ELR (cell line): ENCODE measurements around the gene AMH.
A peak's percentile ranks its signal among the peaks of the same experiment; 100 is the strongest.

Experiments
- DNase-seq: peaks from one replicate; pipeline ENCODE4 v3.0.0-alpha.2; 2015; ENCODE audit warnings: low read depth

The AMH gene

DNA sequence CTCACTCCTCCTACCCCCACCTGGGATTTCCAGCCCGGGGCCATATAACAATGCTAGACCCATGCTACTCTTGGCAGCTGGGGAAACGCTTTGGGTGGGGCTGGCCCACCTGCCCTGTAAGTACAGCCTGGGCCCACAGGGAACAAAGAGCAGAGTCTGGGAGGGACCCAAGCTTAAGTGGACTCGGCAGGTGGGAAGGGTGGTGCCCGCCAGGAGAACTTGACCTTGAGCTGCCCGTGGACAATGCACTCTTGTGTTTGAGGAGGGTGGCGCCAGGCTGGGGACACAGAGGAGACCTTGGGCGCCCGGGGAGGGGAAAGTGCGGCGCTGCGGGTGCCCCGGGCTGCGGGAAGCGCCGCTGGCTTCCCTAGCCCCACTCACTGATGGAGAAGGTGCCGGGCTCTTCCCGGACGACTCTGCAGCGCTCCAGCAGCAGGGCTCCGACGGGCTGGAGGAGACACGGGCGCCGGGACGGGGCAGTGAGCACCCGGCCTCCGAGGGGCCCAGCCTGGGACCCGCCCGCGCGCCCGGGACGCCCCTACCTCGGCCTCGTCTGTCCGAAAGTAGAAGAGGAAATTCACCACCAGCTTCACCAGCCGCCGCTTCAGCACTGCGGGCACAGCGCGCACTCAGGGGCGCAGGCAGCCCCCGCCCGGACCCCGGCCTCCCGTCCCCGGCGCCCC lies 13.6 kb upstream of the AMH start:
- peak; percentile 38 for DNase-seq

DNA sequence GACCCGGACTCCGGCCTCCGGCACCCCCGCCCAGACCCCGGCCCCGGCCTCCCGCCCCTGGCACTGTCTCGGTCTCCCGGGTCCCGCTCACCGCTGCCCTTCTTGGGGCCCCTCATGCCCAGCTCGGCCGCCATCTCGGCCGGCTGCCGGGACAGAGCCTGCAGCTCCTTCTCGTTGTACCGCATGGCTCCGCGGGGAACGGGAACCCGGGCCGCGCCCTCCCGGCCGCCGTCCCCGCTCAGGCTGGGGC lies 13.1 kb upstream of the AMH start:
- DNase-seq = no peak

DNA sequence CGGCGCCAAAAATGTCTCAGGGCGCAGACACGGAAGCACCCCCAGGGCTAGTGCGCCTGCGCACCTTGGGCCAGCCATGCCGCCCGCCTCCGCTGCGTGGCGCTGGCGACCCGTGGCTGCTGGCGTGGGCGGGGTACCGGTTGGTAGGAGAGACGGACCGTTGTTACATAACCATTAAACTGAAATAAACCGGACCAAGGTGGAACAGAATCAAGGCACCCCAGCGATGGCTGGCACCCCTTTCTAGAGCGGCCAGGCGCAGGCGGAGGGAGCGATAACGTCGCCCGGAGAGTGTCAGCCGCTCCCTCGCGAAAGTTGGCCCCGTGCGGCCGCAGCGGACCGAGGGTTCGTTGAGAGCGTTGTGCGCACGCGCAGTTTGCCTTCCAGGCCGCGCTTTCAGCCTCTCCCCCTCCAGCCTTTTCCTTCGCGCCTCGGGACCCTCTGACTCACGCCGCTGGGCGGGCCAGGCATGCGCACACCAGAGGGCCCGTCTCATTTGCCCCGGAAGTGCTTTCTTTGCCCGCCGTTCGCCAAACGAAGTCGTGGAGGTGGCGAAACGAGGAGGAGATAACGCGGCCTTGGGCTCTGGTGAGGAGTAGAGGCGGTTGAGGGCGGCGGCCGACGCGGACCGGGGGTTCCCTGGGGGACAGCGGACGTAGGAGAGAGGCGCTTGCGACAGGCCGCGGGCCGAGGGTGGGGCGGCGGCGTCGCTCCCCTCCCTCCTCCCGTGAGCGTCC lies 12.6 kb upstream of the AMH start, which contains the start of the genes PLEKHJ1 and SF3A2:
PLEKHJ1 (minus strand) TSS at position 16 of the 737 bp plus-strand sequence. CDS start 81 bp downstream, outside the sequence.
SF3A2 (plus strand) TSS at position 511 of the 737 bp plus-strand sequence. CDS start 6,595 bp downstream, outside the sequence.
- peak; percentile 98 for DNase-seq

DNA sequence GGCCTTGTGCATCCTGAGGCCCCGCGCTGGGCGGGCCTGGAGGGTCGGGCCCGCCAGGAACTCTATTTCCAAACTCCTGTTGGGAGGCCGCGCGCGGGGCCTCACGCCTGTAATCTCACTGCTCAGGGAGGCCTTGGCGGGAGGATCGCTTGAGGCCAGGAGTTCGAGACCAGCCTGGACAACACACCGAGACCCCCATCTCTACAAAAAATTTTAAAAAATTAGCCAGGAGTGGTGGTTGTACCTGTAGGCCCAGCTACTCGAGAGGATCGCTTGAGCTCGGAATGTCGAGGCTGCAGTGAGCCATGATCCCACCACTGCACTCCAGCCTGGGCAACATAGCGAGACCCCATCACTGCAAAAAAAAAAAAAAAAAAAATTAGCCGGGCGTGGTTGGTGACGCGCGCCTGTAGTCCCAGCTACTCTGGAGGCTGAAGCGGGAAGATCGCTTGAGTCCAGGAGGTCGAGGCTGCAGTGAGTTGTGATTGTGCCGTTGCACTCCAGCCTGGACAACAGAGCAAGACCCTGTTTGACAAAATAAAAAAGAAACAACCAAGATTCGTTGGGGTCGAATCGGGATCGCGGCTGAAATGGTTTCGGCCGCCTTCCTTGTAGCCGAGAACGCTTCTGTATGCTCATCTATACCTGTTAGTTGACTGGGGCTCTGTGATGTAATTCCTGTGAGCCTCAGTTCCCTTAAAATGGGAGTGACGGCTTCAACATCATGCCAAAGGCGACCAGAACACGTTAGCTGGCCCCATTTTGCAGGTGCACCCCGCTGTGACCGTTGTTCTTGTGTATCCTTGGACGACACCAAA lies 11.9 kb upstream of the AMH start:
- peak; percentile 40 for DNase-seq

DNA sequence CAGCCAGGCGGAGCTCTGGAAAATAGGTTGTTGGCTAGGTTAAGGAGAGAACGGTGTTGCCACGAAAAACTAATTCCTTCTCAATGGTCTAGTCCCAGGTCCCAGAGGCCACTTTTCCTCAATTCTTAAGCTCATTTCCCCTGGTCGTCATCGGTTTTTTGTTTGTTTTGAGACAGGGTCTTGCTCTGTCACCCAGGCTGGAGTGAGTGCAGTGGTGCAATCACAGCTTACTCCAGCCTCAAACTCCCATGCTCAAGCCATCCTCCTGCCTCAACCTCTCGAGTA lies 11.3 kb upstream of the AMH start:
- DNase-seq = no peak

DNA sequence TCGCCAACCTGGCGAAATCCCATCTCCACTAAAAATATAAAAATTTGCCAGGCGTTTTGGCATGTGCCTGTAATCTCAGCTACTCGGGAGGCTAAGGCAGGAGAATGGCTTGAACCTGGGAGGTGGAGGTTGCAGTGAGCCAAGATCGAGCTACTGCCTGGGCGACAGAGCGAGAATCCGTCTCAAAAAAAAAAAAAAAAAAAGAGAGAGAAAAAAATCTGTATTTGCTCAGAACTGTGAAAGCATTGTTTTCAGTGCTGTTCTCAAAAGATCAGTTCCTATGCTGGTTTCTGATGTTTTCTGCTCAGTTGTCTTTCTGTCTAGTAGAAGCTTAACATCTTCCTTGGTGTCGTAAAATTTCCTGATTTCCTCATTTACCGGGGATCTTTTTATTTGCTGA lies 9.9 kb upstream of the AMH start:
- no peak for DNase-seq

DNA sequence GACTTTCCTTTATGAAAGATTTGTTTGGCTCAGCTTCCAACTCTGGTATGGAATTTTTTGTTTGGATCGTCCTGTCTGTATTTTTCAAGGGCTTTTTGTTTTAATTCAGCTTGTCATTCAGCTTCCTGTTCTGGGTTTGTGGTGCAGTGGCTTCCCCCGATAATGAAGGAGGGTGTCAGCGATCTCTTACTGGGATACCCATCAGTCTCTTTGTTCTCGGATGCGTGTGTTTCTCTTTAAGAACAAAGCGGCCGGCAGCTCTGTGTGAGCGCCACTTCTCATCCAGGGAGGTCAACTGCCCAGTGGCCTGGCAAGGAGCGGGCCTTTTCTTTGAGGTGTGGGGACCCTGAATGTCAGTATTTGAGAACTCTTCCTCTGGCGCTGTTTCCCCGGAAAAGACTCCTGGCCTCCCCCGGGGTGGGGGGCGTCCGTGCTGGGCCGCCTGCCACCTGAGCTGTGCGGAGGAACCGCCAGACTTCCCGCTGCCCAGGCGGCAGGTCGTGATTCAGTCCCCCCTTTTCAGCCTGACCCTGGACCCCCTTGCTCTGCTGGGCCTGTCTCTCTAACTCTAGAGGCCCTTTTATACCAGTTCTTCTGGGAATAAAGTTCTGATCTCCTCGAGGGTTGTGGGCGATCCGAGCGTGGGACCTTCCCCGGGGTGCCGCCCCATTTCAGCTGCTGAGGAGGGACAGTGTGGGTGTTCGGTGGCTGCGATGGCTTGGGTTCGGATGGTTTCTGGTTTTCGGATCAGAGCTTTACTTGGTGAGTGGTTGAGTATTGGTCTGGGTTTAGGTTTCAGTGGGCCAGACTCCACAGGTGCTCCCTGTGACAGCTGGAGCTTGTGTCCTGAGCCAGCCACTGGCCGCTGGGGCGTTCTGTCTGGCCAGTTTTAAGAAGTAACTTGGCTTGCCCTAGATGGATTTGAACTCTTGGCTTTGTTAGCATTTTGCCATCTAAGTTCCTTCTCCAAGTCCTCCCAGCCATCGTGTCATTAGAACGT lies 9.1 kb upstream of the AMH start:
- DNase-seq = peak; percentile 51

DNA sequence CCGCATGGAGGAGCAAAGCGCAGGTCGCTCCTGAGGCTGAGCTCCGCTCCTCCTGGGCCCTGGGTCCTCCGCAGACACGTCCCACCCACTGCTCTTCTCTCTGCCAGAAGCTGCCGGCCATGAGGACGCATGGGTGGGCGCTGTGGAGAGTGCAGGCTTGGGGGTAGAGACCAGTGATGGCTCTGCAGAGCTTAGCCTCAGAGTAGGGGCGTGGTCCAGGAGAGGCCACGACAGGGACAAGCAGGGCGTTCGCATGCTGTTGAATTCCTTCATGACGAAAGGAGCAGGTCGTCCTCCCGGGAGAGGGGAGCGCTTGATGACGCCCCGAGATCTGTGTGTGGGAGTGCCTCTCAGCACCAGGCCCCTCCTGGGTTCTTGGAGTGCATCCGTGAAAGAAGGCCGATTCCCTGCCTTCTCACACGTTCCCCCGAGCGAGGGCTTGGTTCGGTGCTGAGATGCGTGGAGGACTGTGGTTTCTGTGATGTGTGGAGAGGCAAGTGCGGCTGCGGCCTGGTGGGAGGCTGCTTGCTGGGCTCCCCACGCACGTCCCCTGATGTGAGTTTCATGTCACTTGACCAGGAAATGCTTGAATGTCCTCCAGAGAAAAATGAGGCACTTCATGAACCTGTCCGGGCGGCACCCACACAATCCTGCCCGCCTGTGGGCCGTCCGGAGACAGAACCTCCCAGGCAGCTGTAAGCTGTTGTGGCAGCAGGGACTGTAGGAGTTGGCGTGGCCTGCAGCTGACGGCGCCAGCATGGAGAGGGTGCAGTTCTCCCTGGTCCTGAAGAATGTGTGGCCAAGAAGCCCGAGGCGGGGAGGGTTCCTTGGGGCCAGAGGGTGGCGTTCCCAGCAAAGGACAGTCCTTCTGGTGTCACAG lies 8.0 kb upstream of the AMH start:
- DNase-seq = no peak

DNA sequence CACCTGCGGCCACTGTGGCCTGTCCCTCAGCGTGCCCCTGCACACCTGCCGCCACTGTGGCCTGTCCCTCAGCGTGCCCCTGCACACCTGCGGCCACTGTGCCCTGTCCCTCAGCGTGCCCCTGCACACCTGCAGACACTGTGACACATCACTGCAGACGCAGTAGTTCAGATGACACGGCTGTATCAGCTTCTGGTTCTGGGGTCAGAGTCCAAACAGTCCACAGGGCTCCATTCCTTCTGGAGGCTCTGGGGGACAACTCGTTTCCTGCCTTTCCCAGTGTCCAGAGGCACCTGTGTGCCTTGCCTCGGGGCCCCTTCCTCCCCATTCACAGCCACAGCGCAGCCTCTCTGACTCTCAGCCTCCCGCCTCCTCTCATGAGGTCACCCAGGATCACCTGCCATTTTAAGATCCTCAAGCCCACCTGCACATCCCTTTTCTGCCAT lies 7.0 kb upstream of the AMH start:
- DNase-seq = no peak

DNA sequence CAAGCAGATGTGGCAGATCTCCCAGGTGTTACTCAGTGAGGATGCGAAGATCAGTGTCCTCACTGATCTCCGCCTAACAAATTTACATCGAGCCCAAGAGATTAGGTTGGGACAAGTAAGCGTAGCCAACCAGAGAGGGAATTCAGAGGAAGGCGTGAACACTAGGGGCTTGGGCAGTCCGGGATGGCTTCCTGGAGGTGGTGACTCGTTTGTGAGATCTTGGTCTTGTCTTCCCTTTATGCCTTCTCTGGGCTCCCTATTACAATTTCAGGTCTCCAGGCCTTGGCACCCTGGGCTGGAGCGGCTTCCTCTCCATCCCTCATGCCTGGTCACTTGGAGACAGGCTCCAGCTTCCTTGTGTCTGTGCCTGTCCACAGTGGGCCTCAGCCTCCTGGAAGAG lies 6.3 kb upstream of the AMH start:
- DNase-seq = no peak

DNA sequence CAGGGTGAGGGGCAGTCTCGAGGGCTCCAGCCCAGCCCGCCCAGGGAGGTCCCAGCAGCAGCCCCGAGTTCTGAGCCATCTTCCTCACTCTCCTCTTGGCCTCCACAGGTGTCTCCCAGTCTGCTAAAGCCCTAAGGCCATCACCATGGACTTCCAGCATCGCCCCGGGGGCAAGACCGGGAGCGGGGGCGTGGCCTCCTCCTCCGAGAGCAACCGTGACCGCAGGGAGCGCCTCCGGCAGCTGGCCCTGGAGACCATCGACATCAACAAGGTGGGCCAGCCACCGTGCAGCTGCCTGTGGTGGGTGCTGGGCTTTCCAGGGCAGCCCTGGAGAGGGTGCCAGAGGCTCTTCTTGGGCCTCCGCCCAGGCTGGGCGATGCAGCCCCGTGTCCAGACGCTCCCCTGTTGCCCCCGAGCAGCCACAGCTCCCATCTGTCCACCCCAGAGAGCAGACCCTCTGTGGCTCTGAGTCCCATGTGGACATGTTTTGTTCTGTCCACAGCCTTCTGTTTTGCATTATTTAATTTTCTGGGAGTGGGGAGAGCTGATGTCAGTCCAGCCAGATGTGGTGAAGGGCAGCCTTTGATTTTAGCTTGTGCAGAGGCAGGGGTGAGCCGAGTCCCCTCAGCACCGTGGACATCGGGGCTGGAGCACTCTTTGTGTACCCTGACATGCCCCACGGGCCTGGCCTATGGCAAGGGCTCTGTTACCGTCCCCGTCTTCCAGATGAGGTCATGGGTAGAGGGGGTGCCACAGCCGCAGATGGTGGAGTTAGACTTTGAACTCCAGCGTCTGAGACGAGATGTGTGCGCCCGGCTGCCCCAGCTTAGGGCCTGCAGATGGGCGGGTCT lies 5.6 kb upstream of the AMH start:
- DNase-seq = no peak

DNA sequence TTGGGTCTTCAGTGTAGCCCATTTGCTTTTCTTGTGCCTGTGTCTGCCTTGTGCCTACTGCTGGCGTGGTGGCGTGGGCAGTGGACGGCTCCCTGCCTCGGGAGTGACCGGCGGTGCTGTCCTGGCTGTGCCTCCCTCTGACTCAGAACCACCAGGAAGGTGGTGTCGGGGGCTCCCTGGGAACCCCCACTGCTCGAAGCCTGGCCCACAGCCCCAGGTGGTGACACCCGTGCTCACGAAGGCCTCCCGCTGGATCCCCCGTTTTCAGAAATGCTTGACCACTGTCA lies 5.1 kb upstream of the AMH start:
- DNase-seq = no peak

DNA sequence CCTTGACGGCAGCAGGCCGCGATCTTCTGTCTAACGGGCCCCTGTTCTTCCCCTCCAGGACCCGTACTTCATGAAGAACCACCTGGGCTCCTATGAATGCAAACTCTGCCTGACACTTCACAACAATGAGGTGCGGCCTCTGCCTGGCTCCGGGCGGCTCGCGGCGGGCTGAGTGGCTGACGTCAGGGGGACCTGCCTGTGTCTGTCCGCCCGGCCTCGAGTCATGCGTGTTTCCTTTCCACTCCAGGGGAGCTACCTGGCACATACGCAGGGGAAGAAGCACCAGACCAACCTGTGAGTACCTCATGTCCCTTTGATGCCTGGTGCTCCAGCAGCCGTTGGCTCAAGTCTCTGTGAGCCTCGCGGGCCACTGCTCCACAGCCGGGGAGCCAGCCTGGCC lies 4.6 kb upstream of the AMH start:
- no peak for DNase-seq

DNA sequence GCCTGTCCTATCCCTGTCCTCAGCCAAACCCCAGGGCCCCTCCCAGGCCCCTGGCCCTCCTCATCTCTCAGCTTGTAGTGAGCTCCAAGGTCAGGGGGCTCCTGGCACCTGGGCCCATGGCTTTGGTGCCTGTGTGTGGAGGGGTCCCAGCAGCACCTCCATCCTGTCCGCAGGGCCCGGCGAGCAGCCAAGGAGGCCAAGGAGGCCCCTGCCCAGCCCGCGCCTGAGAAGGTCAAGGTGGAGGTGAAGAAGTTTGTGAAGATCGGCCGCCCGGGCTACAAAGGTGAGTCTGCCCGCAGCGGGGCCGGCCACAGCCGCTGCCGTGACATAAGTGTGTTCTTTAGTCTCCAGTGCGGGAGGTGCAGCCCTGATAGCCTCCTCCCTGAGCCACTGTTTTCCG lies 3.9 kb upstream of the AMH start:
- no peak for DNase-seq

DNA sequence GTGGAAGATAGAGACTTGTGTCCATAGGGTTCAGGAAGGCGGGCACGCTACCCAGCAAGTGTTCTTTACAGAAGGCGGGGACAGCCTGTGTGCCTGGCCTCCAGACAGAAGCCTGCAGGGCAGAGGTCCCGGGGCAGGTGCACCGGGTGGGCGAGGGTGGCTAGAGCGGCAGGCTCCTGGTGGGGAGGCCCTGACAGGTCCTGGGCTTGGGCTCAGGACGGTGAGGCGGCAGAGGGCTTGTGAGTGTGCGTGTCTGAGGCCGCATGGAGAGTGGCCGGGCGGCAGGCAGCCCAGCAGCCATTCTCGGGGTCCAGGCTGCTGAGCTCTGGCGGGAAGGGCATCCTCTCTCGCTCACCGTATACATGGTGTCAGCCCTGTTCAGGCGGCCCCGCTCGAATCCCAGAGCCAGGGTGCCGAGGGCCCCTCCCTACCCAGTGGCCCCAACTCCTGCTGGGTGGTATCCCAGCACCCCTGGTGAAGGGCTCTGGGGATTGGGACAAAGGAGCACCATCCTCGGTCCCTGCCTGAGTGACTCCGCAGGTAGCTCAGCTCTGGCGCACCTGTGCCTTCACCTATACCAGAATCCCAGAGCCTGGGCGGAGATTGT lies 3.0 kb upstream of the AMH start:
- no peak for DNase-seq

DNA sequence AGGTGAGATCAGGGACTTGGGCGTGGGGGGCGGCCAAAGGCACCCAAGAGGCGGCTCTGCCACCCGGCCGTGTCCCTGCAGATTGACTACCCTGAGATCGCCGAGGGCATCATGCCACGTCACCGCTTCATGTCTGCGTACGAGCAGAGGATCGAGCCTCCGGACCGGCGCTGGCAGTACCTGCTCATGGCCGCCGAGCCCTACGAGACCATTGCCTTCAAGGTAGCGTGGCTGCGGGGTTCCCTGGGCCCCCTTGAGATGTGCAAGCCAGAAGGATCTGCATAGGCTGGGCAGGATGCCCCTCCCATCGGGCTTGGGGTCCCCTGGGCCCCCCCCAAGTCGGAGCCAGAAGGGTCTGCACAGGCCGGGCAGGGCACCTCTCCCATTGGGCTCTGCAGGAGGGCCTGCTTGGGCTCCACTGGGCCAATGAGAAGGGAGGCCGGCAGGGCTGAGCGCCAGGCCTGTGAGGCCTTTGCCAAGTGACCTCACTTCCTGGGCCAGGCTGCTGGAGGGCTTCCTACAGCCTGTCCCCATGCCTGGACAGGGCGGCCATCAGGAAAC lies 2.2 kb upstream of the AMH start:
- DNase-seq = peak; percentile 73

DNA sequence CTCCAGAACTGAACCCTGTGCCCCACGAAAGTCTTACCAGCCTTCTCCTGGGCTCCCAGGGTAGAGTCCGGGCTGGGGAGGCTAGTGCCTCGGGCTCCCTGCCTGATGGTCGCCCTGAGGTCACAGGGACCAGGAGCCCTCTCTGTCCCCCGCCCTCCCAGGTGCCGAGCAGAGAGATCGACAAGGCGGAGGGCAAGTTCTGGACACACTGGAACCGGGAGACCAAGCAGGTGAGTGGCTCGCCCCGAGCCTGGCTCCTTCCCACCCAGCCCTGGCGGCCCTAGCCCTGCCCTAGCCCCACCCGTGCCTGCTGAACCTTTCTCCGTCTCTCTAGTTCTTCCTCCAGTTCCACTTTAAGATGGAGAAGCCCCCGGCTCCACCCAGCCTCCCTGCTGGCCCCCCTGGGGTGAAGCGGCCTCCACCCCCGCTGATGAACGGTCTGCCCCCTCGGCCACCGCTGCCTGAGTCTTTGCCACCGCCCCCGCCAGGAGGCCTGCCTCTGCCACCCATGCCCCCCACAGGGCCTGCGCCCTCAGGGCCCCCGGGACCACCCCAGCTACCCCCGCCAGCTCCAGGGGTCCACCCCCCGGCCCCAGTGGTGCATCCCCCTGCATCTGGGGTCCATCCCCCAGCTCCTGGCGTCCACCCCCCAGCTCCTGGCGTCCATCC lies 1.6 kb upstream of the AMH start:
- no peak for DNase-seq

DNA sequence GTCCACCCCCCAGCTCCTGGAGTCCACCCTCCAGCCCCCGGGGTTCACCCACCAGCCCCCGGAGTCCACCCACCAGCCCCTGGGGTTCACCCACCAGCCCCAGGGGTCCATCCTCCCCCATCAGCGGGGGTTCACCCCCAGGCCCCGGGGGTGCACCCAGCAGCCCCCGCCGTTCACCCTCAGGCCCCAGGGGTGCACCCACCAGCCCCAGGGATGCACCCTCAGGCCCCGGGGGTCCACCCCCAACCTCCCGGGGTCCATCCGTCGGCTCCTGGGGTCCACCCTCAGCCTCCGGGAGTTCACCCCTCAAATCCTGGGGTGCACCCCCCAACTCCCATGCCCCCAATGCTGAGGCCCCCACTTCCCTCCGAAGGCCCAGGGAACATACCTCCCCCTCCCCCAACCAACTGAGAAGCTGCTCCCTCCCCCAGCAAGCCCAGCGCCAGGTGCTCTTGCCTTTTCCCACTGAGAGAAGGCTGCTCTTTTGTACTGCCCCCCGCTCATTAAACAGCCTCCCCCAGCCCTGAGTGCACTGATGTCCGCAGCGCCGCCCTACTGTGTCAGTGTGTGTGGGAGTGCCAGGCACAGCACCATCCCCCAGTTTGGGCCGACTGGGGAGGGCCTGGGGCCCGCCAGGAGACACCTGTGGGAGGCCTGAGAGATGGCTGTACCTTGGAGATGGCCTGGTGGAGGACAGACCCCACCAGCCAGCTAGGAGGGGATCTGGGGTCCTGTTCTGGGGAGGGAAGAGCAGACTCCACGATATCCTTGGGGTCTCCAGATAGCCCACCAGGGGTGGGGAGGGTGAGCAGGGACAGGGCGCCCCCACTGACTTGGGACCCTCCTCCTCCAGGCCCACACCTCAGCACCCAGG lies 750 bp upstream of the AMH start:
- DNase-seq = no peak
